Spinal cord (tissue), 10 donors: ENCODE measurements around the gene ATF7IP2. TPM values are rescaled to one million over a fixed set of nuclear protein-coding genes. Genes with fewer than 3 reads are reported as not detected.

Source experiments
- DNase-seq, 6 donors: peaks; one replicate each; pipeline versions ENCODE4 v3.0.0 to v3.0.0-alpha.2; 2013 to 2015; ENCODE audit warnings: low spot score in 6 of 6, low read depth in 4 of 6
- H3K27ac ChIP-seq: one replicate; pipeline ENCODE4 v1.5.1; 2013; ENCODE audit warnings: low read depth, low read length, control low read depth
- H3K27me3 ChIP-seq: one replicate; pipeline ENCODE4 v1.6.1; 2013; ENCODE audit warnings: low read length; ENCODE audit not compliant: control insufficient read depth, insufficient read depth
- H3K36me3 ChIP-seq: one replicate; pipeline ENCODE4 v1.6.1; 2013; ENCODE audit warnings: low read length; ENCODE audit not compliant: control insufficient read depth, insufficient read depth
- H3K4me1 ChIP-seq: one replicate; pipeline ENCODE4 v1.6.1; 2013; ENCODE audit warnings: low read length; ENCODE audit not compliant: control insufficient read depth, insufficient read depth
- H3K4me3 ChIP-seq: one replicate; pipeline ENCODE4 v1.5.1; 2013; ENCODE audit warnings: low read depth, low read length, control low read depth
- H3K9me3 ChIP-seq: one replicate; pipeline ENCODE4 v1.6.1; 2013; ENCODE audit warnings: low read length; ENCODE audit not compliant: control insufficient read depth, insufficient read depth
- WGBS: methylation state at CpG from one replicate; pipeline ENCODE4 v1.1.5; 2013; ENCODE audit warnings: missing lambda C conversion rate; ENCODE audit not compliant: insufficient coverage; 5-methylcytosine and 5-hydroxymethylcytosine counted together
- polyA plus RNA-seq, 2 donors: library from polyadenylated mRNA; unstranded; fragments of 120-200 nt; gene quantifications; one replicate each; pipeline ENCODE4 v1.2.1, GENCODE V29; 2013; ENCODE audit not compliant: insufficient read length in 2 of 2
- total RNA-seq, 2 donors: library from RNA; depleted of rRNA in 1 of 2; stranded (reverse); fragments of 120-200 nt in 1 of 2; fragments of >200 nt in 1 of 2; gene quantifications; one replicate each; pipeline versions ENCODE4 v1.2.3 to v1.2.4, GENCODE V29; 2013 to 2014
- donor health status: healthy.

ATF7IP2 gene
- total and polyA plus RNA-seq, 4 donors = 10.4 to 16.9 (median 14.0) TPM

DNA sequence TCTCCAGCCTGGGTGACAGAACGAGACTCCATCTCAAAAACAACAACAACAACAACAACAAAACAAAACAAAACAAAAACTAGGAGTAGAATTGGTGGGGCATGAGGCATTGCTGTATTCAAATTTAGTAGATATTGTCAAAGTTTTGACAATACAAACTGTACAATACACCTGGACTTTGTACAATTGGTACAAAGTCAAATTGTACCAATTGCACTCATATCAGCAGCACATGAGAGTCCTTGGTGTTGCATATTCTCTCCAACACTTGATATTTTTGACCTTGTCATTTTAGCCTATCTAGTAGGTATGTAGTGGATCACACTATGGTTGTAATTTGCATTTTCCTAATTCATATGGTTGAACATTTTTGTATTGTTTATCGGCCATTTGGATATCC, 14.3 kb upstream of the ATF7IP2 start:
- no peak overlapping the region for H3K4me3 ChIP-seq
- H3K36me3 ChIP-seq = no peaks in the 10 kb centered on the region
- H3K9me3 ChIP-seq = no peaks in the 10 kb centered on the region
- H3K27ac ChIP-seq = no peak overlapping the region
- DNase-seq = no peak
- WGBS = 100% methylated on average over 1 of the region's 2 CpGs
- H3K27me3 ChIP-seq = no peaks in the 10 kb centered on the region
- no peaks in the 10 kb centered on the region for H3K4me1 ChIP-seq

DNA sequence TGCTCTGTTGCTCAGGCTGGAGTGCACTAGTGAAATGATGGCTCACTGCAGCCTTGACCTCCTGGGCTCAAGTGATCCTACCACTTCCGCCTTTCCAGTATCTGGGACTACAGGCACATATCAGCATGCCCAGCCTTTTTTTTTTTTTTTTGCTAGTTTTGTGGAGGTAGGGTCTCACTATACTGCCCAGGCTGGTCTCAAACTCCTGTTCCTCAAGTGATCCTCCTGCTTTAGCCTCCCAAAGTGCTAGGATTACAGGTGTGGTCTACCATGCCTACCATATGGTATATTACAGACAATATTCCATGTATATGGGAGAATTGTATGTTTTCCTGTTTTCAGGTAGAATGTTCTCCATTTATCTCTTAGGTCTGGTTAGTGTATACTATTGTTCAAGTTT, 12.3 kb upstream of the ATF7IP2 start:
- H3K4me3 ChIP-seq = no peak overlapping the region
- no CpG with 5 or more reads among the region's 1 CpG for WGBS
- H3K27me3 ChIP-seq = no peaks in the 10 kb centered on the region
- H3K36me3 ChIP-seq = no peaks in the 10 kb centered on the region
- no peaks in the 10 kb centered on the region for H3K9me3 ChIP-seq
- no peak overlapping the region for H3K27ac ChIP-seq
- DNase-seq = no peak
- H3K4me1 ChIP-seq = no peaks in the 10 kb centered on the region

- Histone ChIP-seq H3K27ac (no peak overlapping the region), H3K36me3 (no peaks in the 10 kb centered on the region), H3K4me3 (no peak overlapping the region), H3K9me3 (no peaks in the 10 kb centered on the region), H3K27me3 (no peaks in the 10 kb centered on the region), H3K4me1 (no peaks in the 10 kb centered on the region)
- WGBS = no CpG with 5 or more reads among the region's 1 CpG
- no peak for DNase-seq
These were observed 9.6 kb upstream of the ATF7IP2 start for GRCh38 chr16:10376229-10376628.

DNA sequence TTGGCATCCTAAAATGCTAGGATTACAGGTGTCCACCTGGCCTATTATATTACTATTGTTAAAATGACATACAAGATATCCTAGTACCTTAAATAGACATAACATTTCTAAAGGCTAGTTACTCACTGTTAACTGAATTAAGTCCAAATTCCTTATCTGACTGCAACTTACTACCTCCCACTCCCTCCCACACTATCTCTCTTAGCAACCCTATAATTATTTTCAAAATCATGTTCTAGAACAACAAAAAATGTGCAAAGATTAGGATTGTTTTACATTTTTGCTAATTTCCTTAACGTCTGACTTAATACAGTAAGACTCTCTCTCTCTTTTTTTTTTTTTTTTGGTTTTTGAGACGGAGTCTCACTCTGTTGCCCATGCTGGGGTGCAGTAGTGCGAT, 2.2 kb upstream of the ATF7IP2 start:
- H3K27ac ChIP-seq = no peak overlapping the region
- no peak overlapping the region for H3K4me3 ChIP-seq
- H3K4me1 ChIP-seq = peaks cover 3% of the 10 kb centered on the region
- H3K36me3 ChIP-seq = no peaks in the 10 kb centered on the region
- H3K27me3 ChIP-seq = no peaks in the 10 kb centered on the region
- H3K9me3 ChIP-seq = no peaks in the 10 kb centered on the region
- WGBS = no CpG with 5 or more reads among the region's 3 CpGs
- DNase-seq = no peak

DNA sequence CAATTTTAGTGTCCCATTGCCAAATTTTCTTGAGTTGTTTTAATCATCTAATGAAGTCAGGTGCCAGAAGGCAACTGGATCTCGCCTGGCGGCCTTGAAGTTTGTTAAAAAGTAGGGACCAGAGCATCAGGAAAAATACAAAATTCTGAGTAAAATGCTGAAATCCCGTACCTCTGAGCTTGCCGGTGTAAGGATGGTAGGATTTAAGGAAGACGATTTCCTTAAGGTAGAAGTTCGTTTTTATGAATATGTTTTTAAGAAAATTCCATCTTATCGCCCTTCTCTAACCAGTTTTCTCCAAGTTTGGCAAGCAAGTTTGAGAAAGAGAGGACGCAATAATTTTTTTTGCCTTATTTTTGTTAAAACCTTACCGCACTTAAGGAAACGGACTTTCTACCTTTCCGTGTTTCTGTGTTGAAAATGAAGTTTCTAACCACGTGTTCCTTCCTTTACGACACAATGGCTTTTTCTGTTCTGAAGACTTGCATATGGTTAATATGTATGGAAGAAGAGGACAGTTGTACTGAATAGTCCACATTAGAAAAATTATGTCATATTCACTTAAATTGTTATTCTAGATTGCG, 748 bp downstream of the ATF7IP2 start:
- H3K4me3 ChIP-seq = peak overlapping the region; percentile 69
- peaks cover 3% of the 10 kb centered on the region for H3K4me1 ChIP-seq
- DNase-seq = peak; percentile 4 to 41 (median 12)
- no peaks in the 10 kb centered on the region for H3K36me3 ChIP-seq
- H3K27me3 ChIP-seq = no peaks in the 10 kb centered on the region
- H3K9me3 ChIP-seq = no peaks in the 10 kb centered on the region
- peak overlapping the region; percentile 67 for H3K27ac ChIP-seq
- WGBS = 7% methylated on average over 2 of the region's 14 CpGs

GRCh38 chr16:10387188-10387617, 1.3 kb downstream of the ATF7IP2 start:
- Histone ChIP-seq H3K4me3 (peak overlapping the region; percentile 69), H3K36me3 (no peaks in the 10 kb centered on the region), H3K27ac (no peak overlapping the region), H3K9me3 (no peaks in the 10 kb centered on the region), H3K27me3 (no peaks in the 10 kb centered on the region), H3K4me1 (peaks cover 3% of the 10 kb centered on the region)
- whole genome bisulfite sequencing = no CpG with 5 or more reads among the region's 5 CpGs
- DNase-seq = peak in 1 of 6 donors; percentile 2

DNA sequence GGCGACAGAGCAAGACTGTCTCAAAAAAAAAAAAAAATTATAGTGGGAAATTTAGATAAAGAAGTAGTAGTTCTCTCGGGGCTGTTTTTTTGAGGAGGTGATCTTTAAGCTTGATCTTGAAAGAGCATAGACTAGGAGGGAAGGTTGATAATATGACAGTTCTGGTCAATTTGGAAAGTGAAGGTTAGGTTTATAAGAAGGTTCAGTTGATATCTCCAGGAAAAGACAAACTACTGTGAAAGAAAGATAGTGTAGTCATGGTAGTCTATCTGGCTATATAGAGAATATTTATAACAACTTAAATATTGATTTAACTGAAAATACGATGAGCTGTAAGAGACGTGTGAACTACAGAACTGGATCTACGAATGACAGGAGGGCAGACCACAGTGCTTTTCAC, 3.1 kb downstream of the ATF7IP2 start:
- 100% methylated on average over 2 of the region's 5 CpGs for WGBS

DNA sequence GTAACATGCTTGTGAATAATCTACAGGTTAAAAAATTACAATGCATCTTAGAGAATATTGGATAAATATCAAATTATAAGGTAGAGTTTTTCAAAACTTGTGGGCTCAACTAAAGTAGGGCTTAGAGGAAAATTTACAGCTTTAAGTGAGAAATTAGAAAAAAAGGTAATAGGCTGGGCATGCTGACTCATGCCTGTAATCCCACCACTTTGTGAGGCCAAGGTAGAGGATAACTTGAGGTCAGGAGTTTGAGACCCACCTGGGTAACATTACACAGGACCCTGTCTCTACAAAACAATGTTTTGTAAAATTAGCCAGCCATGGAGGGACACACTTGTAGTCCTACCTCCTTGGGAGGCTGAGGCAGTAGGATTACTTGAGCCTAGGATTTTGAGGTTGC, 4.5 kb downstream of the ATF7IP2 start:
- no peaks in the 10 kb centered on the region for H3K27me3 ChIP-seq
- no peaks in the 10 kb centered on the region for H3K36me3 ChIP-seq
- DNase-seq = no peak
- H3K9me3 ChIP-seq = no peaks in the 10 kb centered on the region
- peaks cover 3% of the 10 kb centered on the region for H3K4me1 ChIP-seq
- H3K4me3 ChIP-seq = no peak overlapping the region
- H3K27ac ChIP-seq = no peak overlapping the region

More for the DNA sequence above, 3.1 kb downstream of the ATF7IP2 start:
- Histone ChIP-seq H3K27ac (no peak overlapping the region), H3K4me3 (no peak overlapping the region), H3K9me3 (no peaks in the 10 kb centered on the region), H3K27me3 (no peaks in the 10 kb centered on the region), H3K36me3 (no peaks in the 10 kb centered on the region), H3K4me1 (peaks cover 3% of the 10 kb centered on the region)
- no peak for DNase-seq

GRCh38 chr16:10390867-10391266, 5.0 kb downstream of the ATF7IP2 start:
- Histone ChIP-seq H3K4me1 (peaks cover under 1% of the 10 kb centered on the region), H3K27ac (no peak overlapping the region), H3K27me3 (no peaks in the 10 kb centered on the region), H3K36me3 (no peaks in the 10 kb centered on the region), H3K9me3 (no peaks in the 10 kb centered on the region), H3K4me3 (no peak overlapping the region)
- DNase-seq = no peak
- 97% methylated on average over 4 of the region's 5 CpGs for WGBS

DNA sequence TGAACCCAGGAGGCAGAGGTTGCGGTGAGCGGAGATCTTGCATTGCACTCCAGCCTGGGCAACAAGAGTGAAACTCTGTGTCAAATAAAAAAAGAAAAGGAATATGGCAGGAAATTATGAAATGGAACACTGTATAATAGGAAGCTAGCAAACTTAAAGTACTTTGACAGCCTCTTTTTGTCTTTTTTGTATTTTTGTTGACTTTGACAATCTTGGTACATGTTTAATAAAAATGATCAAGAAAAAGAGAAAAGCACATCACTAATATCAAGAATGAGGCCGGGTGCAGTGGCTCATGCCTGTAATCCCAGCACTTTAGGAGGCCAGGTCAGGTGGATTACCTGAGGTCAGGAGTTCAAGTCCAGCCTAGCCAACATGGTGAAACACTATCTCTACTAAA, 5.5 kb downstream of the ATF7IP2 start:
- WGBS = 100% methylated on average over 2 of the region's 3 CpGs
- H3K4me3 ChIP-seq = no peak overlapping the region
- H3K9me3 ChIP-seq = no peaks in the 10 kb centered on the region
- H3K27me3 ChIP-seq = no peaks in the 10 kb centered on the region
- no peak overlapping the region for H3K27ac ChIP-seq
- no peaks in the 10 kb centered on the region for H3K36me3 ChIP-seq
- DNase-seq = no peak
- no peaks in the 10 kb centered on the region for H3K4me1 ChIP-seq
